ENCODE data around the gene SNAI3.

The SNAI3 gene

DNA sequence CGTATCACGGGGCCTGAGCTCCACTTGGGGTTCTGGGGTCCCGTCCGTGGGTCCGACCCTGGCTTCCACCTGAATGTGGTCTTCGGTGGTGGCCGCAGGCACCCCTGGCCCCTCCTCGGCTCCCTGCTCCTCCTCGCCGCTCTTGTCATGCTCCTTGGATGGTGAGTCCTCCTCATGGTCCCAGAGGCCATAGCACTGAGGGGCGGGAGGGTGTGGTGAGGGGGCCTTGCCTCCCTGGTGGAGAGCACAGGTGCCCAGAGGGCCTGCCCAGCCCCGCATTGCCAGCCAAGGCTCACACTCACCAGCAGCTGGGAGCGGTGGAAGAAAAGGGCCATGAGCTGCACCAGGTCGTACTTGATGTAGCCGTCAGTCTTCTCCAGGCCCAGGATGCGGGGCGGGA lies 34.9 kb upstream of the SNAI3 start:
- FAIRE-seq: no peak

DNA sequence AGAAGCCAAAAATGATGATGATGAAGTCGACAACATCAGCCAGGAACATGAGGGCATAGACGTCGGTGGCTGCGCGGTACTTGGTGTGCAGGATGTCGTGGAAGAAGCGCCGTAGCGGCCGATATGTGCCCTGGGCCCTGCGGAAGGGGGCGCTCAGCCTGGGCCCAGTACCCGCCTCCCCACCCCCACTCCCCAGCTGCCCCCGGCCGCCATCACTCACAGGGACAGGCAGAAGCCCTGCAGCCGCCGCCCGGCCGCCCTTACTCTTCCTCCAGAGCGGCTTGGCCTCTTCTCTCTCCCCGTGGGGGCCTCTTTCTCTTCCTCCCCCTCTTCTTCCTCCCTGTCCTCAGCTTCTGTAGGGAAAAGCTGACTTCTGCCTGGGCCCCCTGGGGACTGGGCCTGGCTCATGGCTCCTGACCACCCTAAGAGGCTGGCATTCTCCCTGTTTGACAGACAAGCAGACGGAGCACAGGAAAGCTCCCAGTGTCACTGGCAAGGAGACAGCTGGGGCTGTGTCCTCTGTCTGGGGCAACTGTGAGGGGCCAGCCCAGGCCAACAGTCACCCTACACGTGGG lies 34.2 kb upstream of the SNAI3 start:
- no peak for FAIRE-seq

DNA sequence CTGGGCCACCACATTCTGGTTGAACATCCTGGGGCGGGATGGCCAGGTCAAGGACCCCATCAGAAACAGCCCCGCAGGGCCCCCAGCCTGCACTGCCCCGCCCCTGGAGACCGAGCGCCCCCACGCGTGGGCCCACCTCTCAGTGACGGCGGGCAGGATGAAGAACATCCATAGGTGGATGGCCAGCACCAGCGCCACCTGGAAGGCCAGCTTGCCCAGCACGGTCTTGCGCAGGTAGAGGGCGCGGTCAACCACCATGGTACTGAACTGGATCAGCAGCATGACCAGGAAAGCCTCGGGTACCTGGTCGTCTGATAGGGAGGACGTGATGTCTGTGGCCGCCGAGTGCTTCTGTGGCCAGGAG lies 33.6 kb upstream of the SNAI3 start:
- FAIRE-seq: no peak

GRCh38 chr16:88719267-88719932 lies 33.1 kb upstream of the SNAI3 start:
- no peak for FAIRE-seq

DNA sequence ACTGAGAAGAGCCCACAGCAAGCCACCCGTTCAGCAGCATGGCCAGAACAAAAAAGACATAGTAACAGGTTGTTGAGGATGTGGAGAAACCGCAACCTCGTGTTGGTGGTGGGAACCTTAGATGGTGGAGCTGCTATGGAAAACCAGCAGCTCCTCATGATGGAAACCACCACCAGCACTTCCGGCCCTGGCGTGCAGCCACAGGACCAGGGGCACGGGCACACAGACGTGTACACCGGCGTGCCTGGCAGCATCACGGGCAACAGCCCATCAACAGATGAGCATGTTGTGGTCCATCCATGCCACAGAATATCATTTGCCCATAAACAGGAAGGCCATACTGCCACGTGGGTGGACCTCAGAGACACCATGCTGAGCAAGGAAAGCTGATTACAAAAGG lies 31.9 kb upstream of the SNAI3 start:
- FAIRE-seq: no peak

DNA sequence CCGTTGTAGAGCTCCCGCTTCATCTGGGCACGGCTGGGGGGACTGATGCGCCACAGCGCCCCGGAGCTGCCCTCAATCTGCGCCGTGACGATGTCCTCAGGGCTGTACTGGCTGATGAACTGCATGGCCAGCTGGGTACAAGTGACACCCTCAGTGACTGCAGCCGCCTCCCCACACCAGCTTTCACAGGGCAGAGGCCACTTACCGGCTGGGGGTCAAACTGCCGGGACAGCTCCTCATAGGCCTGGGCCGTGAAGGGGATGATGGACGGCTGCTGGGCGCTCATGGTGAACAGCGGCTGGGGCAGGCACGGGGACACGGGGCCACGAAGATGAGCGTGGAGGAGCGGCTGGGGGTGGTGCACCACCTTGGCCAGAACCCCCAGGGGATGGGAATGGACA lies 30.3 kb upstream of the SNAI3 start:
- no peak for FAIRE-seq

GRCh38 chr16:88716201-88716600 lies 29.9 kb upstream of the SNAI3 start:
- no peak for FAIRE-seq

GRCh38 chr16:88715312-88716190 lies 29.2 kb upstream of the SNAI3 start:
- FAIRE-seq: no peak

DNA sequence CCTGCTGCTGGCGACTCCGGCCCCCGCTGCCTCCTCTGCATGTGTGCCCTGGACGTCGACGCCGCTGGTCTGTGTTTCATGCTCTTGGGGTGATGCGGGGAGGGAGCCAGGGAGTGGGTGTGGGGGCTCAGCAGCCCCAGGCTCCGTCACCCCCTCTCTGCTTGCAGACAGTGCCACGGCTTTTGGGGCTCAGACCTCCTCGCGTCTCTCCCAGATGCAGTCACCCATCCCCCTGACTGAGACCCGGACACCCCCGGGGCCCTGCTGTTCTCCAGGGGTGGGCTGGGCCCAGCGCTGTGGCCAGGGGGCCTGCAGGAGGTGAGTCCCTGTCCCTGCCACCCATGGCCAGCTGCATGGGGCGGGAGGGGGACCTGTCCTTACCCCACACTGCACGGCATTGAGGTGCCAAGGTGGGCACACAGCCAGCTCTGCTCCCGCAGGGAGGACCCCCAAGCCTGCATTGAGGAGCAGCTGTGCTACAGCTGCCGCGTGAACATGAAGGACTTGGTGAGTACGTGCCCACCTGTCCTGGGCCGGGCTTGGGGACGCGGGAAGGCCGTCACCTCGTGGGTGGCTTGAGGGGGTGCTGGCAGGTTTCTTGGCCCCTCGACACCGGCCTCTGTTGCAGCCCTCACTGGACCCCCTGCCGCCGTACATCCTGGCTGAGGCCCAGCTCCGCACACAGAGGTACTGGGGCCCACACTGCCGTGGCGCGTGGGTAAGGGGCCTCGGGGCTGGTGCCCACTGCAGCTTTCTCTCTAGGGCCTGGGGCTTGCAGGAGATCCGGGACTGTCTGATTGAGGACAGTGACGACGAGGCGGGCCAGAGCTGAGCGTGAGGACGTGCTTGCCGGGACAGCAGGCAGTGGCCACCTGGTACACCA lies 28.4 kb upstream of the SNAI3 start:
- no peak for FAIRE-seq

- no peak for FAIRE-seq
Observed at GRCh38 chr16:88713568-88714419, 27.5 kb upstream of the SNAI3 start.

DNA sequence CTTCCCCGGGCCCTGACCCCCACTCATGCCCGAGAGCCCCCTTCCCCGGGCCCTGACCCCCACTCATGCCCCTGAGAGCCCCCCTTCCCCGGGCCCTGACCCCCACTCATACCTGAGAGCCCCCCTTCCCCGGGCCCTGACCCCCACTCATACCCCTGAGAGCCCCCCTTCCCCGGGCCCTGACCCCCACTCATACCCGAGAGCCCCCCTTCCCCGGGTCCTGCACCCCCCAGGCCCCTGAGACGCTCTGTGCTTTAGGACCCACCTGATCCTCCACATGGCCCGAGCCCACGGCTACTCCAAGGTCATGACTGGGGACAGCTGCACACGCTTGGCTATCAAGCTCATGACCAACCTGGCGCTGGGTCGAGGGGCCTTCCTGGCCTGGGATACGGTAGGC lies 26.7 kb upstream of the SNAI3 start:
- no peak for FAIRE-seq

DNA sequence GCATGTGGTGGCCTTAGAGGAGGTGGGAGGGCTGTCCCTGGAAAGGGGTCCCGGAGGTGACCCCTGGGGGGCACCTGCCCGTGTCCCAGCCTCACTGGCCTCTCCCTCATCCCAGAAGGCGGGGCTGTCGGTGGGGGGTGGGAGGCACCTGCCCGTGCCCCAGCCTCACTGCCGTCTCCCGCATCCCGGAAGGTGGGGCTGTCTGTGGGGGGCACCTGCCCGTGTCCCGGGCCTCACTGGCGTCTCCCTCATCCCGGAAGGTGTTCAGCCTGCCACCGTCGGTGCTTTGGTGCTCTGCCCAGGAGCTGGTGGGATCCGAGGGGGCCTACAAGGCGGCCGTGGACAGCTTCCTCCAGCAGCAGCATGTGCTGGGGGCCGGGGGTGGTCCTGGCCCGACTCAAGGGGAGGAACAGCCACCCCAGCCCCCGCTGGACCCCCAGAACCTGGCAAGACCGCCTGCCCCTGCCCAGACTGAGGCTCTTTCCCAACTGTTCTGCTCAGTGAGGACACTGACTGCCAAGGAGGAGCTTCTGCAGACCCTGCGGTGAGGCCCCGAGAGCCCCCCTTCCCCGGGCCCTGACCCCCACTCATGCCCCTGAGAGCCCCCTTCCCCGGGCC lies 26.2 kb upstream of the SNAI3 start:
- FAIRE-seq: no peak

GRCh38 chr16:88711750-88712340 lies 25.5 kb upstream of the SNAI3 start:
- FAIRE-seq: no peak

DNA sequence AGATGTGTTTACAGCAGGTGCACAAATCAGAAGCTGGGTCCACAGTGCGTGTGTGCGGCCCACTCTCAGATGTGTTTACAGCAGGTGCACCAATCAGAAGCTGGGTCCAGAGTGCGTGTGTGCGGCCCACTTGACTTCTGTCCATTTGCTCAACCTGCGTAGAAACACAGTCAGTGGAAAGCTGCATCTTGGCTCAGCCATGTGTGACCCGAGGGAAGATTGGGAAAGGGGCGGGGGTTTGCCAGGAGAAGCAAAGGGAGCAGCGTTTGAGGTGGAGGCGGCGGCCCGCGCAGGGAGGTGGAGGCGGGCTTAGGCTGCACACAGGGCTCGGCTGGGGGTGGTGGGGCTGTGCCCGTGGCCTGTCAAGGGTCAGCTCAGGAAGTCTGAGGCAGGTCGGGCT lies 24.2 kb upstream of the SNAI3 start:
- no peak for FAIRE-seq

DNA sequence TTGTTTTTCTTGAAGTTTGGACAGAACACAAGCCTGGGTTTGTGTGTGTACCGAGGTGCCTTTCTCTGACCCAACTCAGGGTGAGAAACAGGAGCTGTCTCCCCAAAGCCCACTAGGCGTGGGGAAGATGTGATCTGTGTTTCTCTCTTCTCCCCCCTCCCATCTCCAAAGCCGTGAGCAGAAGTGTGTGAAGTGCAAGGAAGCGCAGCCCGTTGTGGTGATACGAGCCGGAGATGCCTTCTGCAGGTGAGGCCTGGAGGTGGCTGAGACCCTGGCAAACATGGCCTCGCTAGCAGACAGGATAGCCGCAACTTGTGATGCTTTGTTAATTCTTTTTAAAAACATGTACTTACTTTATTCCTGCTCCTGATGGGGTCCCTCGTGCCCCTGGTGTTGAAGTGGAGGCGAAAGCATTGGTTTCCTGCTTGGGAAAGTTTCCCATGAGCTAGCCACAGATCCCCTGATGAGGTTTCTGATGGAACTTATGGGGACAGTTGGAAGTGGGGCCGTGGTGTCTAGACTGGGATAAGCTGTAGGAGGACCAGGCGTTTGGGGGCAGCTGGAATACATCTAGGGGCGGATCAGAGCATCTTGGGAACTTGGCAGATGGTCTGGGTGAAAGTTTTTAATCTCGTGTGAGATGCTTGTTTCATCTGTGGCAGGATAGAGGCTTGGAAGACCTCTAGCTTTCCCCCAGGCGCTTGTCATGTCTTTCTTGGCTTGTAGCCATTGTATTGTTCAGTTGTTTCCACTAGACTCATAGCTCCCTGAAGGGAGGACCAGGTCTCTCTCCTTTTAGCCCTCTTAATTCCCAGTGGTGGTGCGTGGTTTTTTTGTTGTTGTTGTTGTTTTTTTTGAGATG lies 20.9 kb upstream of the SNAI3 start:
- no peak for FAIRE-seq

DNA sequence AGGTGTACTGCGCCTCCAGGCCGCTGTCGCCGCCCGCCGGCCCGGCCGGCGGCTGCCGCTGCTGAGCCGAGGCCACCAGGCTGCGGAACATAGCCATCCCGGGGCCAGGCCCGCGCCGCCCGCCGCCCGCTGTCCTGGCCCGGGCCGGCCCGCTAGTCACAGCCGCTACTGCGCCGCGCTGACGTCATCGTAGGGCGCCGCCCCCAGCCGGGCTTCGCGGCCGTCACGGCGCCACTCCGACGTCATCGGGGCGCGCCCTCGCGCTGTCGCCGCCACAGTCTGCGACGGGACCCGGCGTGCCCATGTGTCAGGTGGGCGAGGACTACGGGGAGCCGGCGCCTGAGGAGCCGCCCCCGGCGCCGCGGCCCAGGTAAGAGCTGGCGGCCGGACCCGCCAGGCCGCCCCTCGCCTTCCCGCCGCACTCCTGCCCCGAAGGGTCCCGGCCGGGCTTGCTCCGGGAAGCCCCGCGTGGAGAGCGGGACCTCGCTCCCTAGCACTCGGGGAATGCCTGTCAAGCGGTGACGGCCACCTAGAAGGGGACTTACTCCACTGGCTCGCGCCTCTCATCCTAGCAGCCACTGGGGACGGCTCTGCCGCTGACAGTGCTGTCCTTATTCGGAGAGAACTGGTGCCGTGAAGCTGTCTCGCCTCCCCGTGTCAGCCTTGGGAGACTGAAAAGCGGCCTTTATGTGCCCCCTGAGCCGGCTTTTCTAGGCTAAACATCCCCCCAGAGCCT lies 20.1 kb upstream of the SNAI3 start, which contains the start of the genes CTU2 and RNF166:
Gene CTU2 (plus strand): TSS at position 275 of the 736 bp plus-strand sequence. CDS start 28 bp downstream, at position 303.
Gene RNF166 (minus strand): TSS at position 180 of the 736 bp plus-strand sequence. CDS start 83 bp downstream, at position 97.
- FAIRE-seq: no peak

DNA sequence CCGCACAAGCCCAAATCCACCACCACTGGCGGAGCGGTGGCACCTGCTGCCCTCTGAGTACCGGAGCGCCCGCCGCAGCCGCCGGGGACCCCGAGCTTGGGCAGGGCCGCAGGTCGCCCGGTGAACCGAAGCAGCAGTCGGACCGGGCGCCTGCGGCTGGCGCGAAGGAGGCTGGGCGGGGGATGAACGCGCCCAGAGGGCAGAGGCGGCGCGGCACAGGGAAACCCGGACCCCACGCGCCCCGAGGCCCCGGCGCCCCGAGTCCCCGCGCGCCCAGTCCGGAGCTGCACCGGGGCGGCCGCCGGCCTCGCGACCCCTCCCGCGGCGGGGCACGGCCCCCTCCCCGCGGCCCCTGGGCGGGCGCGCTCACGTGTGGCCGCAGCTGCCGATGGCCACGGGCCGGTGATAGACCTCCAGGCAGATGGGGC lies 19.5 kb upstream of the SNAI3 start:
- FAIRE-seq: no peak

GRCh38 chr16:88705076-88705684 lies 18.9 kb upstream of the SNAI3 start:
- no peak for FAIRE-seq

Measured in A204.1 (cell line).